ENCODE results near the gene LOXHD1. TPM values are rescaled to one million over a fixed set of nuclear protein-coding genes. Genes with fewer than 3 reads are reported as not detected.

The LOXHD1 gene
- total RNA-seq, 1 experiment from 2014 or later, result not detected

DNA sequence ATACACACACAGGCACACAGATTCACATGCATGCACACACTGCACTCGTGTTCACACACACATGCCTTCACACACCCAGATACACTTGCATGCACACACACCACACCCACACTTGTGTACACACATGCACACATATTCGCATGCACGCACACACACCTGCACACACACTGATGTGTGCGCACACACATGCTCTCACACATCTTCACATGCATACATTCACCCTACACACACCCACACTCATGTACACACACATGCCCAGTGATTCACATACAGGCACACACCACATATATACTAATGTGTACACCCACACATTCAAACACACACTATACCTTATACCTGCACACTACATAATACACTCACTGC lies 181.6 kb downstream of the LOXHD1 start:
- H4K20me1 ChIP-seq (ENCODE audit: insufficient read depth), result no peaks in the 10 kb centered on the region
- no peak overlapping the region for H3K27ac ChIP-seq
- ChIA-PET POLR2A (ENCODE audit: unreplicated experiment) (no interaction called here), CTCF (no interaction called here)
- DNase-seq, result no peak
- no peaks in the 10 kb centered on the region for H3K27me3 ChIP-seq (ENCODE audit: insufficient read depth, low read depth)
- no TSS peak for BruUV-seq (replicated peaks)
- H3K4me2 ChIP-seq, result no peak overlapping the region
- H3F3A ChIP-seq (ENCODE audit: insufficient read depth, low read depth), result peaks cover 3% of the 10 kb centered on the region; the same call in 1 of the 2 replicates
- no peak overlapping the region for H2AFZ ChIP-seq
- H3K9me3 ChIP-seq (ENCODE audit: insufficient read depth, low read depth), result no peaks in the 10 kb centered on the region; the same call in 1 of the 2 replicates
- no peaks in the 10 kb centered on the region for H3K79me2 ChIP-seq (ENCODE audit: low read depth)
- no peak for TF ChIP-seq EZH2 (IDR thresholded peaks at IDR 0.05; ENCODE audit: low read depth)
- TF ChIP-seq, protein P1, sequence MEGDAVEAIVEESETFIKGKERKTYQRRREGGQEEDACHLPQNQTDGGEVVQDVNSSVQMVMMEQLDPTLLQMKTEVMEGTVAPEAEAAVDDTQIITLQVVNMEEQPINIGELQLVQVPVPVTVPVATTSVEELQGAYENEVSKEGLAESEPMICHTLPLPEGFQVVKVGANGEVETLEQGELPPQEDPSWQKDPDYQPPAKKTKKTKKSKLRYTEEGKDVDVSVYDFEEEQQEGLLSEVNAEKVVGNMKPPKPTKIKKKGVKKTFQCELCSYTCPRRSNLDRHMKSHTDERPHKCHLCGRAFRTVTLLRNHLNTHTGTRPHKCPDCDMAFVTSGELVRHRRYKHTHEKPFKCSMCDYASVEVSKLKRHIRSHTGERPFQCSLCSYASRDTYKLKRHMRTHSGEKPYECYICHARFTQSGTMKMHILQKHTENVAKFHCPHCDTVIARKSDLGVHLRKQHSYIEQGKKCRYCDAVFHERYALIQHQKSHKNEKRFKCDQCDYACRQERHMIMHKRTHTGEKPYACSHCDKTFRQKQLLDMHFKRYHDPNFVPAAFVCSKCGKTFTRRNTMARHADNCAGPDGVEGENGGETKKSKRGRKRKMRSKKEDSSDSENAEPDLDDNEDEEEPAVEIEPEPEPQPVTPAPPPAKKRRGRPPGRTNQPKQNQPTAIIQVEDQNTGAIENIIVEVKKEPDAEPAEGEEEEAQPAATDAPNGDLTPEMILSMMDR (conservative IDR thresholded peaks at IDR 0.05), result no peak
- no peak overlapping the region for H3K4me3 ChIP-seq
- peaks cover 25% of the 10 kb centered on the region for H3K4me1 ChIP-seq (replicated peaks; ENCODE audit: insufficient read depth)
- no peaks in the 10 kb centered on the region for H3K9me2 ChIP-seq (ENCODE audit: insufficient read depth)
- intact Hi-C loops (cut with micrococcal nuclease; ENCODE audit: unreplicated experiment), result no loop called here
- no peaks in the 10 kb centered on the region for H3K36me3 ChIP-seq (ENCODE audit: low read depth)

GRCh38 chr18:46474487-46475389 lies 182.3 kb downstream of the LOXHD1 start:
- no peak overlapping the region for H3K27ac ChIP-seq
- H3K4me2 ChIP-seq, result no peak overlapping the region
- ChIA-PET POLR2A (ENCODE audit: unreplicated experiment) (interaction anchor here (0.5 to 0.7 kb wide), 2 partner anchors 27 to 86 kb away, joined by 3 to 4 read pairs; no protein-coding TSS in a partner anchor), CTCF (no interaction called here)
- no peaks in the 10 kb centered on the region for H3K9me2 ChIP-seq (ENCODE audit: insufficient read depth)
- H3F3A ChIP-seq (ENCODE audit: insufficient read depth, low read depth), result peaks cover 10% of the 10 kb centered on the region; the same call in 1 of the 2 replicates
- no peak for TF ChIP-seq EZH2 (IDR thresholded peaks at IDR 0.05; ENCODE audit: low read depth)
- BruUV-seq (replicated peaks), result no TSS peak
- H3K9me3 ChIP-seq (ENCODE audit: insufficient read depth, low read depth), result no peaks in the 10 kb centered on the region; the same call in 1 of the 2 replicates
- H3K4me1 ChIP-seq (replicated peaks; ENCODE audit: insufficient read depth), result peaks cover 32% of the 10 kb centered on the region
- no peak overlapping the region for H3K4me3 ChIP-seq
- H3K36me3 ChIP-seq (ENCODE audit: low read depth), result no peaks in the 10 kb centered on the region
- no peaks in the 10 kb centered on the region for H3K27me3 ChIP-seq (ENCODE audit: insufficient read depth, low read depth)
- H4K20me1 ChIP-seq (ENCODE audit: insufficient read depth), result no peaks in the 10 kb centered on the region
- DNase-seq, result no peak
- H2AFZ ChIP-seq, result no peak overlapping the region
- intact Hi-C loops (cut with micrococcal nuclease; ENCODE audit: unreplicated experiment), result no loop called here
- H3K79me2 ChIP-seq (ENCODE audit: low read depth), result no peaks in the 10 kb centered on the region

DNA sequence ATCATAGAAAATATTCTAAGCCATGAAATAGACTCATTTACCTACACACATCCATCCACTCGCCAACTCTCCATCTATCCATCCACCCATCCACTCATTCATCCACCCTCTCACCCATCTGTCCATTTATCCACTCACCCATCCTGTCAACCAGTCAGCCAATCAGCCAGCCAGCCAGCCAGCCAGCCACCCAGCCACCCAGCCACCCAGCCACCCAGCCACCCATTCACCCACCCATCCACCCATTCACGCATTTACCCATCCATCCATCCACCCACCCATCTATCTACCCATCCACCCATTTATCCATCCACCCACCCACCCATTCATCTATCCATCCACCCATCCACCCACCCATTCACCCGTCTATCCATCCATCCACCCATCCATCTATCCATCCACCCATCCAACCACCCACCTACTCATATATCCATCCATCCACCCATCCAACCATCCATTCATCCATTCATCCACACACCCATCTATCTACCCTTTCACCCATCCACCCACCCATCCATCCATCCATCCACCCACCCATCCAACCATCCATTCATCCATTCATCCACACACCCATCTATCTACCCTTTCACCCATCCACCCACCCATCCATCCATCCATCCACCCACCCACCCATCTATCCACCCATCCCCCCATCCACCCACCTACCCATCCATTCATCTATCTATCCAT lies 185.1 kb downstream of the LOXHD1 start:
- Histone ChIP-seq H3F3A (ENCODE audit: insufficient read depth, low read depth) (peaks cover 28% of the 10 kb centered on the region), H3K27me3 (ENCODE audit: insufficient read depth, low read depth) (no peaks in the 10 kb centered on the region), H3K27ac (no peak overlapping the region), H3K36me3 (ENCODE audit: low read depth) (no peaks in the 10 kb centered on the region), H3K79me2 (ENCODE audit: low read depth) (no peaks in the 10 kb centered on the region), H3K4me2 (no peak overlapping the region), H4K20me1 (ENCODE audit: insufficient read depth) (no peaks in the 10 kb centered on the region), H3K9me3 (ENCODE audit: insufficient read depth, low read depth) (no peaks in the 10 kb centered on the region), H3K4me3 (no peak overlapping the region), H3K9me2 (ENCODE audit: insufficient read depth) (no peaks in the 10 kb centered on the region), H2AFZ (no peak overlapping the region), H3K4me1 (replicated peaks; ENCODE audit: insufficient read depth) (peaks cover 43% of the 10 kb centered on the region)
- ChIA-PET CTCF (no interaction called here), POLR2A (ENCODE audit: unreplicated experiment) (no interaction called here)
- intact Hi-C loops (cut with micrococcal nuclease; ENCODE audit: unreplicated experiment), result no loop called here
- no peak for DNase-seq
- no TSS peak for BruUV-seq (replicated peaks)
- no peak for TF ChIP-seq EZH2 (IDR thresholded peaks at IDR 0.05; ENCODE audit: low read depth)
- TF ChIP-seq, protein P1 (conservative IDR thresholded peaks at IDR 0.05), result no peak
